Choroid plexus epithelial cell (primary cell): ENCODE data around the gene GNB1.

Source experiments
- DNase-seq: peaks from one replicate; pipeline ENCODE4 v3.0.0-alpha.2; 2010; ENCODE audit warnings: low read depth
- H3K4me3 ChIP-seq: 2 replicates; pipeline ENCODE4 v1.5.1; 2011; ENCODE audit warnings: low read depth, mild to moderate bottlenecking, control low read depth, low read length, moderate library complexity
- CTCF ChIP-seq: conservative IDR thresholded peaks from 2 replicates; pipeline ENCODE4 v1.5.1; 2011; ENCODE audit warnings: low read depth, mild to moderate bottlenecking, control low read depth, inconsistent platforms, low read length, moderate library complexity

The GNB1 gene

DNA sequence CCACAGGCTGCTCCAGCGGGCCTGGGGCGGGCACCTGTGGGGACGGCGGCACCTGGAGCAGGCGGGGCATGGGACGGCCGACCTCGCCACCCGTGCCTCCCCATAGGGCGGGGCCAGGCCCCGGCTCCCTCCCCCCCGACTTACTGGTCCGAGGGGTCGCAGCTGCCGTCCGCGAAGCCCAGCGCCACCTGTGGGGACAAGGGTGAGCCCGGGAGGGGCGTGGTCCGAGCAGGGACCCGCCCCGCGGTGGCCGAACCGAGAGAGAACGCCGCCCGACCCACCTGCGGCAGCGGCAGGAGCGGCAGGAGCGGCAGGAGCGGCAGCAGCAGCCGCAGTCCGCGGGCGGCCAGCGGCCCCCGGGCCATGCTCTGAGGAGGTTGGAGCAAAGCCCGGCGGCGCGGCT lies 28.0 kb upstream of the GNB1 start, which contains the start of gene TMEM52:
TSS of gene TMEM52 (minus strand) at position 379 of the 403 bp plus-strand sequence. CDS start at position 365, 14 bp downstream.
- DNase-seq, result no peak
- no peak for TF ChIP-seq CTCF
- peak within 1 kb of the TSS; percentile 51 for H3K4me3 ChIP-seq

DNA sequence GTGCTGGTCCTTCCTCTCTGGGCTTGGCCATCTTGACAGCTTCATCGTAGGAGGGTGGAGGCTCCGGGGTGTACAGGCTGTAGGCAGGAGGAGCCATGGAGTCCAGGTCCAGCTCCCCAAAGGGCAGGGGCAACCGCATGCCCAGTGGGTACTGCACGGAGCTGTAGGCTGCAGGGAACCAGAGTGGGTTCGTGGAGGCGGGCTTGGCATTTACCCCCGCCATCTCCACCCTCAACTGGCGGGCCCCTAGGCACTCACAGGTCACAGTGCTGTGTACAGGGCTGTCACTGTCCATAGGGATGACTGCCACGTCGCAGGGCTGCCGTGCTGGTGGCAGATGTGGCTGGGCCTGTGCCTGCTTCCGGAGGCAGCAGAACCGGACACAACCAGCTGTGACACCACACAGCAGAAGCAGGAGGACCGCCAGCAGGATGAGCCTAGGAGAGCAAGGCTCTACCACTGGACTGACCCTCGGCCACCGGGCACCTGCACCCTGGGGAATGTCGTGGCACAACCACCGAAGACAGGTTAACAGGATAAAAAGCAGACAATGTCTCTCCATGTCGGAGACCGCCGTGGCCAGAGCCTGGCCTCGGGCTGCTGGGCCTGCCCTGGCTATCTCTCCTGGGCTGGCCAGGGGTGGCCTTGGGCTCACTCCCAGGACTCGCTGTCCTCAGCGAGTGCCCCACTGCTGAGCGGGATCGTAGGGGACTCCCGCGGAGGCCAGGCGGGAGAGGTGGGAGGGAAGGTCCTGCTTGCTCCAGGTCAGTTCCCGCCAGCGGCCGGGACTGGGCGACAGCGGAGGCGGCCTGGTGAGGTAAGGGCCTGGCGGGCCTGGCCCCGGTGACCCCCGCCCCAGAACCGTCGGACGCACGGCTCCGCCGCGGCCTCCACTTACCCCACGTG lies 27.4 kb upstream of the GNB1 start:
- H3K4me3 ChIP-seq, result peak overlapping the region; percentile 51
- DNase-seq, result no peak
- TF ChIP-seq CTCF, result no peak

DNA sequence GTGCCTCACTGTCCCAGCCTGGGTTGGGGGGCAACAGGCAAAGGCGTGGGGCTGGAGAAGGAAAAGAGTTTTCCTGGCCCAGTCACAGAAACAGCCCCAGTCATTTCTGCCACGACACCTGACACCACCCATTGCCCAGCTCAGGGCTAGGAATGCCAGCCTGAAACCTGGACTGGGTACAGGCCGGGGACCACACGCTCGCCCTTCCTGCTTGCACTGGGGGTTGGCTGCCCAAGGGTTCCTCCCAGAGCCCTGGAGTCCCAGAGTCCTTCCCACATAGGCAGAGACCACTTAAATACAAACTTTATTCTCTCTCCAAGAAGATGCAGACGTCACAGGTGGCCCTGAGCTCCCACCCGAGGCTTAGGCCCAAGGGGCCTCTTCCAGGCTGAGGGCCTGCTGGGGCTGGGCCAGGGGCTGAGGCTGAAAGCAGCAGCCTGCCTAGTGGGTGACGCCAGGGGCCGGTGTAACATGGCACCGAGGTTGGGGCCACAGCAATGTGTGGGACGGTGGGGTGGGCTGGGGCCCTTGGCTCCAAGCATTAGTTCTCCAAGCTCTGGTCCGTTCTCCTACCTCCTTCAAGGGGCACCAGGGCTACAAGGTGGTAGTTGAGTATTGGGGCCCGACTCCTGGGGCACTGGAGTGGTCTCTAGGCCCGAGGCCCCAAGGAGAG lies 26.6 kb upstream of the GNB1 start:
- H3K4me3 ChIP-seq, result no peak overlapping the region
- TF ChIP-seq CTCF, result no peak
- DNase-seq, result no peak

- no peak for TF ChIP-seq CTCF
- no peak for DNase-seq
- no peak overlapping the region for H3K4me3 ChIP-seq
Observed at GRCh38 chr1:1916851-1917251, 26.0 kb upstream of the GNB1 start.

- no peak for DNase-seq
- no peak for TF ChIP-seq CTCF
- H3K4me3 ChIP-seq, result no peak overlapping the region
Observed at GRCh38 chr1:1915911-1916840, 25.3 kb upstream of the GNB1 start.

- no peak within 1 kb of the TSS for H3K4me3 ChIP-seq
Observed at GRCh38 chr1:1914971-1915692, 24.2 kb upstream of the GNB1 start, which contains the start of gene CALML6. TSS of gene CALML6 (plus strand) at chr1:1915260. CDS start at chr1:1915281, 21 bp downstream.

More at GRCh38 chr1:1914971-1915692, 24.2 kb upstream of the GNB1 start, which contains the start of gene CALML6:
- no peak for TF ChIP-seq CTCF
- DNase-seq, result no peak
